ENCODE data around the gene GPR108. TPM values are rescaled to one million over a fixed set of nuclear protein-coding genes. Genes with fewer than 3 reads are reported as not detected.
"Not testable (repeated sequence)": the region's sequence is repeated elsewhere in the genome, so short reads cannot be mapped to it uniquely, and the experiment has no call there.

GPR108 gene
- polyA plus RNA-seq (ENCODE audit: low read depth in 6 of 6) = 100 to 1,000 TPM in 1 of 6 donors, 10 to 100 TPM in 5; 55.2 to 122 (median 79.5) TPM

GRCh38 chr19:6737284-6737872 is at the start of gene GPR108:
Gene GPR108 (minus strand): TSS chr19:6737580. CDS start chr19:6737576, 4 bp downstream.
- H3K27me3 Mint-ChIP-seq = no peaks in the 10 kb centered on the region
- ATAC-seq (ENCODE audit: low read depth in 2 of 2) (peak; percentile 77 to 79), DNase-seq (peak; percentile 99)
- peak within 1 kb of the TSS; percentile 93 to 99 (median 98) for H3K27ac Mint-ChIP-seq
- no peaks in the 10 kb centered on the region for H3K9me3 Mint-ChIP-seq
- H3K4me1 Mint-ChIP-seq = peaks cover 22 to 46% (median 41%) of the 10 kb centered on the region in 3 donors
- peaks cover 0 to 6% of the 10 kb centered on the region in 2 donors for H3K36me3 Mint-ChIP-seq
- H3K4me3 Mint-ChIP-seq = peak within 1 kb of the TSS; percentile 89 to 99 (median 98)

GRCh38 chr19:6779206-6779605 is 41.8 kb upstream of the GPR108 start:
- Mint-ChIP-seq H3K27ac (peak overlapping the region in 2 of 6 donors; percentile 54 to 67), H3K36me3 (peaks cover 8 to 28% of the 10 kb centered on the region in 2 donors), H3K4me3 (peak overlapping the region in 1 of 8 donors; percentile 25), H3K27me3 (no peaks in the 10 kb centered on the region), H3K4me1 (peaks cover 39 to 77% (median 62%) of the 10 kb centered on the region in 3 donors), H3K9me3 (peaks cover 0 to 5% (median 0%) of the 10 kb centered on the region in 7 donors)
- ATAC-seq (ENCODE audit: low read depth in 2 of 2) = no peak
- no peak for DNase-seq

DNA sequence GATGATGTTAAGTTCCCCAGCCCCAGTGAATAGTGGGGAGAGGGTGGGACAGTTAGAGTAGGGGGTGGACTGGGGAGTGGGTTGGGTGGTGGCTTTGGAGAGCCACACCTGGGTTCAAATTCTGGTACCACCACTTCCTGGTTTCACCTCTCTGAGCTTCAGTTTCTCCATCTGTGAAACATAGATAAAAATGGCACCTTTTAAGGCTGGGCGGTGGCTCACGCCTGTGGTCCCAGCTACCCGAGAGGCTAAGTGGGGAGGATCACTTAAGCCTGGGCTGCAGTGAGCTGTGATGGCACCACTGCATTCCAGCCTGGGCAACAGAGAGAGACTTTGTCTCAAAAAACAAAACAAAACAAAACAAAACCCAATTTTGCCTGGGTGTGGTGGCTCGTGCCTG is 41.0 kb upstream of the GPR108 start:
- DNase-seq (no peak), ATAC-seq (ENCODE audit: low read depth in 2 of 2) (no peak)
- H3K9me3 Mint-ChIP-seq = peaks cover 0 to 5% (median 0%) of the 10 kb centered on the region in 7 donors
- H3K27me3 Mint-ChIP-seq = no peaks in the 10 kb centered on the region
- H3K36me3 Mint-ChIP-seq = peaks cover 8 to 28% of the 10 kb centered on the region in 2 donors
- peak overlapping the region in 5 of 8 donors; percentile 19 to 81 (median 47) for H3K4me3 Mint-ChIP-seq
- H3K4me1 Mint-ChIP-seq = peaks cover 41 to 79% (median 64%) of the 10 kb centered on the region in 3 donors
- H3K27ac Mint-ChIP-seq = peak overlapping the region in 5 of 6 donors; percentile 82 to 92 (median 87)

- Mint-ChIP-seq H3K9me3 (peaks cover 0 to 5% (median 0%) of the 10 kb centered on the region in 7 donors), H3K36me3 (peaks cover 8 to 28% of the 10 kb centered on the region in 2 donors), H3K4me3 (peak overlapping the region in 6 of 8 donors; percentile 37 to 91 (median 74)), H3K27me3 (no peaks in the 10 kb centered on the region), H3K27ac (peak overlapping the region in 5 of 6 donors; percentile 13 to 87 (median 63)), H3K4me1 (peaks cover 44 to 75% (median 63%) of the 10 kb centered on the region in 3 donors)
- no peak for DNase-seq
- ATAC-seq (ENCODE audit: low read depth in 2 of 2) = no peak
Observed at GRCh38 chr19:6777434-6777833, 40.1 kb upstream of the GPR108 start.

GRCh38 chr19:6776999-6777398 is 39.6 kb upstream of the GPR108 start:
- Mint-ChIP-seq H3K9me3 (peaks cover 0 to 5% (median 0%) of the 10 kb centered on the region in 7 donors), H3K36me3 (peaks cover 8 to 28% of the 10 kb centered on the region in 2 donors), H3K27me3 (no peaks in the 10 kb centered on the region), H3K27ac (peak overlapping the region in 5 of 6 donors; percentile 13 to 87 (median 54)), H3K4me1 (peaks cover 48 to 80% (median 67%) of the 10 kb centered on the region in 3 donors), H3K4me3 (peak overlapping the region in 7 of 8 donors; percentile 37 to 91 (median 67))
- ATAC-seq (ENCODE audit: low read depth in 2 of 2) (no peak), DNase-seq (no peak)

GRCh38 chr19:6776045-6776444 is 38.7 kb upstream of the GPR108 start:
- peaks cover 8 to 28% of the 10 kb centered on the region in 2 donors for H3K36me3 Mint-ChIP-seq
- ATAC-seq (ENCODE audit: low read depth in 2 of 2); DNase-seq; H3K9me3 Mint-ChIP-seq; H3K27me3 Mint-ChIP-seq: not testable (repeated sequence)
- H3K4me1 Mint-ChIP-seq = peaks cover 54 to 80% (median 69%) of the 10 kb centered on the region in 3 donors
- H3K27ac Mint-ChIP-seq = peak overlapping the region in 4 of 6 donors; percentile 49 to 87 (median 85)
- H3K4me3 Mint-ChIP-seq = peak overlapping the region in 6 of 8 donors; percentile 40 to 91 (median 70)

GRCh38 chr19:6774821-6775707 is 37.7 kb upstream of the GPR108 start:
- ATAC-seq (ENCODE audit: low read depth in 2 of 2) = no peak
- Mint-ChIP-seq H3K9me3 (peaks cover 0 to 5% (median 0%) of the 10 kb centered on the region in 7 donors), H3K27me3 (no peaks in the 10 kb centered on the region), H3K4me1 (peaks cover 57 to 79% (median 62%) of the 10 kb centered on the region in 3 donors), H3K36me3 (peaks cover 8 to 28% of the 10 kb centered on the region in 2 donors), H3K27ac (peak overlapping the region in 5 of 6 donors; percentile 75 to 97 (median 87)), H3K4me3 (peak overlapping the region; percentile 71 to 99 (median 88))
- DNase-seq = no peak

DNA sequence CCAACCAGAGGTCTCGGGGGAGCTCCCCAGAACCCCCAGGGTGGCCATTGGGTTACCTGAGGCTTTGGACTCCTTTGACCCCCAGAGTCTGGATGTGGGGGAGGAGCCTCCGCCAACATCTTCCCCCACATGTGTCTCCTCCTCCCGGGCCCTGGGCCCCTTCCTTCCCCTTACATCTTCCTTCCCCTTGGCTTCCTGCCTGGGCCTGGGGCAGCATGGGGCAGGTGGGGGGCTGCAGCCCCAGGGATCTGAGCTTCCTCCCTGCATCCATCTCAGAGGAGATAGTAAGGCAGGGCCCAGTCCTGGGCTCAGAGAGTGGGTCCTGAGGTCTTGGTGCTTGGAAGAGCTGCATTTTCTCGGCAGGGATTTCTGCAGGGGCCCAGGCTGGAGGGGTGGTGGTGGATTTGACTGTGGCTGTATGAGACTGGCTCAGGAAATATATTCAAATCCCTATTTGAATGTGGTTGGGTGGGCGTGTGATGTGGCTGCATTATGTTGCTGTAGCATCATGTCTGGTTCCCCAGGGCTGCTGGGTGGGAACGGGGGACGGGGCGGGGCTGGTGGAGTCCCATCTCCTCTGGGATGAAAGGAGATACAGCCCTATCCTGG is 36.0 kb upstream of the GPR108 start:
- H3K9me3 Mint-ChIP-seq = peaks cover 0 to 5% (median 0%) of the 10 kb centered on the region in 7 donors
- H3K36me3 Mint-ChIP-seq = peaks cover 8 to 28% of the 10 kb centered on the region in 2 donors
- DNase-seq = peak; percentile 55
- ATAC-seq (ENCODE audit: low read depth in 2 of 2) = peak; percentile 26 to 29
- peaks cover 60 to 76% (median 61%) of the 10 kb centered on the region in 3 donors for H3K4me1 Mint-ChIP-seq
- no peaks in the 10 kb centered on the region for H3K27me3 Mint-ChIP-seq
- peak overlapping the region; percentile 58 to 98 (median 94) for H3K27ac Mint-ChIP-seq
- H3K4me3 Mint-ChIP-seq = peak overlapping the region; percentile 91 to 99 (median 93)

- ATAC-seq (ENCODE audit: low read depth in 2 of 2) = peak in 1 of 2 donors; percentile 0
- Mint-ChIP-seq H3K4me3 (peak overlapping the region; percentile 91 to 99 (median 93)), H3K9me3 (peaks cover 0 to 5% (median 0%) of the 10 kb centered on the region in 7 donors), H3K27me3 (no peaks in the 10 kb centered on the region), H3K4me1 (peaks cover 60 to 76% (median 60%) of the 10 kb centered on the region in 3 donors), H3K36me3 (peaks cover 8 to 28% of the 10 kb centered on the region in 2 donors), H3K27ac (peak overlapping the region; percentile 58 to 98 (median 94))
- no peak for DNase-seq
Observed at GRCh38 chr19:6772866-6773322, 35.5 kb upstream of the GPR108 start.

GRCh38 chr19:6772028-6772865 is 34.9 kb upstream of the GPR108 start, which contains the start of gene VAV1:
Gene VAV1 (plus strand): TSS chr19:6772708. CDS start chr19:6772808, 100 bp downstream.
- Mint-ChIP-seq H3K4me3 (peak within 1 kb of the TSS; percentile 91 to 99 (median 93)), H3K4me1 (peaks cover 60 to 75% (median 61%) of the 10 kb centered on the region in 3 donors), H3K36me3 (peaks cover 4 to 24% of the 10 kb centered on the region in 2 donors), H3K27me3 (no peaks in the 10 kb centered on the region), H3K27ac (peak within 1 kb of the TSS; percentile 91 to 98 (median 96)), H3K9me3 (peaks cover 0 to 5% (median 0%) of the 10 kb centered on the region in 7 donors)
- peak; percentile 83 for DNase-seq
- peak; percentile 60 to 62 for ATAC-seq (ENCODE audit: low read depth in 2 of 2)

DNA sequence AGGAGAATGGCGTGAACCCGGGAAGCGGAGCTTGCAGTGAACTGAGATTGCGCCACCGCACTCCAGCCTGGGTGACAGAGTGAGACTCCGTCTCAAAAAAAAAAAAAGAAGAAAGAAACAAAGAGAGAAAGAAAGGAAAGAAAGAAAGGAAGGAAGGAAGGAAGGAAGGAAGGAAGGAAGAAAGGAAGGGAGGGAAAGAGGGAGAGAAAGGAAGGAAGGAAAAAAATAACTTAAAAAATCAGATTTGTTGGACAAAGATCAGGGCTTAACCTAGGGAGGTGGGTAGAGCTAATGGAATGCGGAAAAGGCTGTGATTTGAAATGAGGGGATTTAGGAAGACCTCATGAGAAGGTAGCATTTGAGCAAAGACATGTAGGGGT is 34.3 kb upstream of the GPR108 start:
- ATAC-seq (ENCODE audit: low read depth in 2 of 2); H3K27me3 Mint-ChIP-seq; DNase-seq; H3K9me3 Mint-ChIP-seq: not testable (repeated sequence)
- Mint-ChIP-seq H3K4me1 (peaks cover 58 to 73% (median 60%) of the 10 kb centered on the region in 3 donors), H3K27ac (peak overlapping the region; percentile 91 to 98 (median 96)), H3K4me3 (peak overlapping the region; percentile 75 to 99 (median 91)), H3K36me3 (peaks cover 0 to 18% of the 10 kb centered on the region in 2 donors)

Measured in naive B cell (primary cell).